MM.1S (cell line): Measurements from ENCODE around the gene MEIS2.

Experiments used
- DNase-seq: peaks from one replicate; pipeline ENCODE4 v3.0.0-alpha.2; 2015
- H2AFZ ChIP-seq: fragments of 300-600 bp; sonication (generic); 2 replicates; pipeline ENCODE4 v1.6.0; 2016; ENCODE audit warnings: antibody characterized with exemption, low read length
- H3F3A ChIP-seq: fragments of 300-600 bp; sonication (generic); 2 replicates; pipeline ENCODE4 v1.6.1; 2016; ENCODE audit warnings: mild to moderate bottlenecking, antibody characterized with exemption, low read length, moderate library complexity, mixed read lengths; ENCODE audit not compliant: insufficient read depth
- H3K27ac ChIP-seq: fragments of 300-600 bp; sonication (generic); 2 replicates; pipeline ENCODE4 v1.5.1; 2016; ENCODE audit warnings: mild to moderate bottlenecking, low read length
- H3K27me3 ChIP-seq: fragments of 300-600 bp; sonication (generic); replicated peaks from 2 replicates; pipeline ENCODE4 v1.6.0; 2016; ENCODE audit warnings: low read length; ENCODE audit not compliant: insufficient read depth
- H3K36me3 ChIP-seq: fragments of 300-600 bp; sonication (generic); replicated peaks from 2 replicates; pipeline ENCODE4 v1.6.1; 2016; ENCODE audit warnings: mild to moderate bottlenecking, low read length, mixed read lengths; ENCODE audit not compliant: insufficient read depth
- H3K4me1 ChIP-seq: fragments of 300-600 bp; sonication (generic); 2 replicates; pipeline ENCODE4 v1.6.1; 2016; ENCODE audit warnings: low read length, mixed read lengths
- H3K4me2 ChIP-seq: fragments of 300-600 bp; sonication (generic); 2 replicates; pipeline ENCODE4 v1.6.0; 2016; ENCODE audit warnings: low read depth, low read length
- H3K4me3 ChIP-seq: fragments of 300-600 bp; sonication (generic); 2 replicates; pipeline ENCODE4 v1.5.1; 2016; ENCODE audit warnings: low read length, mixed read lengths
- H3K79me2 ChIP-seq: fragments of 300-600 bp; sonication (generic); 2 replicates; pipeline ENCODE4 v1.6.1; 2016; ENCODE audit warnings: mixed run types, low read length, mixed read lengths
- H3K9ac ChIP-seq: fragments of 300-600 bp; sonication (generic); 2 replicates; pipeline ENCODE4 v1.6.1; 2016; ENCODE audit warnings: low read length, mixed read lengths
- H3K9me2 ChIP-seq: fragments of 300-600 bp; sonication (generic); replicated peaks from 2 replicates; pipeline ENCODE4 v1.6.1; 2016; ENCODE audit warnings: mild to moderate bottlenecking, low read length, mixed read lengths; ENCODE audit not compliant: insufficient read depth
- H3K9me3 ChIP-seq: fragments of 300-600 bp; sonication (generic); replicated peaks from 2 replicates; pipeline ENCODE4 v1.6.1; 2016; ENCODE audit warnings: mild to moderate bottlenecking, low read length, mixed read lengths; ENCODE audit not compliant: insufficient read depth
- H4K20me1 ChIP-seq: fragments of 300-600 bp; sonication (generic); 2 replicates; pipeline ENCODE4 v1.6.1; 2016; ENCODE audit warnings: mild to moderate bottlenecking, low read length, moderate library complexity, mixed read lengths; ENCODE audit not compliant: insufficient read depth
- EZH2 ChIP-seq: fragments of 300-600 bp; sonication (generic); optimal IDR thresholded peaks from 2 replicates; pipeline ENCODE3; 2017; ENCODE audit warnings: low read depth, mild to moderate bottlenecking, antibody characterized with exemption, low read length, mixed read lengths
- EZH2phosphoT487 ChIP-seq: fragments of 300-600 bp; sonication (generic); IDR thresholded peaks from 2 replicates; pipeline ENCODE4 v1.6.1; 2018; ENCODE audit warnings: antibody characterized with exemption, low read length
- TF ChIP-seq, protein P1 (sequence below): fragments of 300-600 bp; sonication (generic); IDR thresholded peaks from 2 replicates; pipeline ENCODE4 v1.5.1; 2016; ENCODE audit warnings: antibody characterized with exemption, low read length, mixed read lengths

Gene MEIS2

GRCh38 chr15:37106490-37107001 lies 6.2 kb upstream of the MEIS2 start:
- no peak overlapping the region; the same call in 1 of the 2 replicates for H3K9ac ChIP-seq
- H3K4me1 ChIP-seq = no peaks in the 10 kb centered on the region
- H3K9me3 ChIP-seq = no peaks in the 10 kb centered on the region
- H3K27me3 ChIP-seq = no peaks in the 10 kb centered on the region
- H2AFZ ChIP-seq = peak overlapping the region; percentile 79
- DNase-seq = peak; percentile 37
- H3K4me2 ChIP-seq = peak overlapping the region; percentile 63; the same call in 1 of the 2 replicates
- TF ChIP-seq, protein P1, sequence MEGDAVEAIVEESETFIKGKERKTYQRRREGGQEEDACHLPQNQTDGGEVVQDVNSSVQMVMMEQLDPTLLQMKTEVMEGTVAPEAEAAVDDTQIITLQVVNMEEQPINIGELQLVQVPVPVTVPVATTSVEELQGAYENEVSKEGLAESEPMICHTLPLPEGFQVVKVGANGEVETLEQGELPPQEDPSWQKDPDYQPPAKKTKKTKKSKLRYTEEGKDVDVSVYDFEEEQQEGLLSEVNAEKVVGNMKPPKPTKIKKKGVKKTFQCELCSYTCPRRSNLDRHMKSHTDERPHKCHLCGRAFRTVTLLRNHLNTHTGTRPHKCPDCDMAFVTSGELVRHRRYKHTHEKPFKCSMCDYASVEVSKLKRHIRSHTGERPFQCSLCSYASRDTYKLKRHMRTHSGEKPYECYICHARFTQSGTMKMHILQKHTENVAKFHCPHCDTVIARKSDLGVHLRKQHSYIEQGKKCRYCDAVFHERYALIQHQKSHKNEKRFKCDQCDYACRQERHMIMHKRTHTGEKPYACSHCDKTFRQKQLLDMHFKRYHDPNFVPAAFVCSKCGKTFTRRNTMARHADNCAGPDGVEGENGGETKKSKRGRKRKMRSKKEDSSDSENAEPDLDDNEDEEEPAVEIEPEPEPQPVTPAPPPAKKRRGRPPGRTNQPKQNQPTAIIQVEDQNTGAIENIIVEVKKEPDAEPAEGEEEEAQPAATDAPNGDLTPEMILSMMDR = peak; percentile 59
- no peak for TF ChIP-seq EZH2phosphoT487
- H4K20me1 ChIP-seq = no peaks in the 10 kb centered on the region
- no peaks in the 10 kb centered on the region for H3K79me2 ChIP-seq
- H3K4me3 ChIP-seq = peak overlapping the region; percentile 49
- H3K9me2 ChIP-seq = no peaks in the 10 kb centered on the region
- H3K27ac ChIP-seq = no peak overlapping the region
- H3K36me3 ChIP-seq = no peaks in the 10 kb centered on the region
- H3F3A ChIP-seq = no peaks in the 10 kb centered on the region

DNA sequence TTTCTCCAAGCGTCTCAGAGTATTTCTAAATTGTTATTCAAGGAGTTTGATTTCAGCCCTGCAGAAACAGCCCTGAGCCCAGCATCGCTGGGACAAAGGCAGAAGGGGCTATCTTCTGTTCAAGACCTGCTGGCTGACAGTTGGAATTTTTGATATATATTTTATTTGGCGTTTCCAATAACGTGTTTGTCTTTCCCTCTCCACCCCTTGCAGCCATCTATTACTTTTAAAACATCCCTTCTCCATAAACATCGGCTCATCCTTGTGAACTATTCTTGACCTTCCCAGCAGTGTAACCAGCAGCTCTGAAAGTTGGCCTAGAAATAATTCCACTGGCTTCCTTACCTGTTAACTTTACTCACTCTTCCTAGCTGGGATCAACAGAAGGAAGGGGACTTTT lies 5.5 kb upstream of the MEIS2 start:
- Histone ChIP-seq H3K4me3 (no peak overlapping the region), H4K20me1 (no peaks in the 10 kb centered on the region), H3F3A (peaks cover 2% of the 10 kb centered on the region; the same call in 1 of the 2 replicates), H3K36me3 (no peaks in the 10 kb centered on the region), H3K9me3 (no peaks in the 10 kb centered on the region), H3K79me2 (no peaks in the 10 kb centered on the region), H3K9ac (no peak overlapping the region), H3K27me3 (no peaks in the 10 kb centered on the region), H3K9me2 (no peaks in the 10 kb centered on the region), H2AFZ (no peak overlapping the region), H3K4me1 (no peaks in the 10 kb centered on the region), H3K4me2 (no peak overlapping the region), H3K27ac (no peak overlapping the region)
- DNase-seq = no peak
- TF ChIP-seq EZH2 (no peak), EZH2phosphoT487 (no peak)
- TF ChIP-seq, protein P1 = no peak

DNA sequence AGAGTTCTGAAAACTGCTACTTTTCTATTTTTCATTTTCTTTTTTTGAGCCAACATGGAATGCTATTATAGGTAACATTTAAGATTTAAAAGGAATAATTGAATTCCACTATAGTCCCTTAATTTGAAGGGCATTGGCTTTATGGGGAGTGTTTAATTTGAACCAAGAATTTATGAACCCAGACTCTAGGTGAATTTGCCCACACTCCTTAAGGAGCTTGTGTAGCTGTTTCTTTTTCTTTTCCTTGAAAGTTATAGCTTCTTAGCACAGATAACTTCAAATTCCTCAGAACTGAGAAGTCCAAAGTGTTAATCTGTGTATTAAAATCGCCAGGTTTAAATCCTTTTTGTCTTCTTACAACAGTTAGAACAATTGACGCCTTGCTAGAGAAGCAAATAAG lies 4.7 kb upstream of the MEIS2 start:
- no peak for DNase-seq
- TF ChIP-seq, protein P1 = no peak
- TF ChIP-seq EZH2 = no peak
- no peak for TF ChIP-seq EZH2phosphoT487
- Histone ChIP-seq H3K4me2 (no peak overlapping the region), H4K20me1 (no peaks in the 10 kb centered on the region), H3K79me2 (no peaks in the 10 kb centered on the region), H3K27me3 (no peaks in the 10 kb centered on the region), H3K9ac (no peak overlapping the region), H3K9me3 (no peaks in the 10 kb centered on the region), H3K36me3 (no peaks in the 10 kb centered on the region), H3K9me2 (no peaks in the 10 kb centered on the region), H2AFZ (no peak overlapping the region), H3K27ac (no peak overlapping the region), H3K4me1 (no peaks in the 10 kb centered on the region), H3K4me3 (no peak overlapping the region), H3F3A (peaks cover 8% of the 10 kb centered on the region; the same call in 1 of the 2 replicates)
